SHP77 (cell line): ENCODE measurements around the gene ACTL10.

Source experiments
- DNase-seq, 2 experiments: peaks; one replicate each; lab custom pipeline; 2025; lab: John Stamatoyannopoulos, UW

ACTL10 gene

DNA sequence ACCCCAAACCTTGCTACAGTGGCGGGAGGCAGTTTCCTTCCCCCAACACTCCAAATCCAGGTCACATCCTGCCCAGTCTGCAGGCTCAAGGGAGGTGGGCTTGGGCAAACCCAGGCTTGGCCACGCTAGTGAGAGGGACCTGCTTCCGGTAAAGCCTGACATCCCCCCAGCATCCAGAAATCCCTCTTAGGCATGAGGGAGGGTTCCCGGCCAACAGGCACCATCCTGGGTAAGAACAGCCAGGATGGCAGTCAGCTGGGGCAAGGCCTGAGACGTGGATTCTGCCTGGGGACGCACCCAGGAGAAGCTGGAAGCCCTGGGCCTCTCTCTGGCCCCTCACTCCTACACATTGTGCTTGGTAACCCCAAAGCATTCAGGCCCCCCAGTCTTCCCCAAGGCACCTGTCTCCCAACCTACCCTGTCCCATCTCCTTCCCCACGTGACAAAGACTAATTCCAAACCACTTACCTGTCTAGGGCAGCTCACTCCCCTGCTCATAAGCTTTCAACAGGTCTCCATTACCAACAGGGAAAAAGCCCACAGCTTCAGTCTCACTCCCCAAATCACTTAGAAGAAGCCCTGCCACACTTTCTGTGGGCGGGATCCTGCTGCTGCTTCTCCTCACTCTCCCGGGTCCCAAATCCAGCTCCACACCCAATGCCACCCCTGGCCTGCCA is 2.5 kb upstream of the ACTL10 start:
- DNase-seq, result no peak

DNA sequence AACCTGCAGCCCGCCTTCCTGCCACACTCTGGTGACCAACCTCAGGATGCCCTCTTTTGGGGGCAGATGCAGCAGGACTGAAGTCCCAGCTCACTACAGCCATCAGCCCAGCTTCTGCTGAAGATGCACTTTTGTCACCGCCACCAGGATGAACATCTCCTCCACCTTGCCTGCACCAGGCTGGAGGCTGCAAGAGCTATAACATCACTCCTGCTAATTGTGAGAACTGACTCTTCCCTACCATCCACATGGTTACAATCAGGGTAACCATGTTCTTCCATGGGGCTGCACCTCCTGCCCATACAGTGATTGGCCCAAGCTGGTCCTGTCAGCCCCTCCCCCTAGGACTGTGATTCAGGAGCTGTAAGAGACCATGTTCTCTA is 2.0 kb upstream of the ACTL10 start:
- DNase-seq, result no peak

GRCh38 chr20:33667245-33667675 is 517 bp downstream of the ACTL10 start:
- peak; percentile 29 to 40 for DNase-seq

GRCh38 chr20:33667676-33668465 is 1.1 kb downstream of the ACTL10 start:
- peak; percentile 68 to 72 for DNase-seq

GRCh38 chr20:33668466-33669155 is 1.9 kb downstream of the ACTL10 start:
- no peak for DNase-seq

GRCh38 chr20:33669224-33669623 is 2.5 kb downstream of the ACTL10 start:
- DNase-seq, result no peak

GRCh38 chr20:33669873-33670640 is 3.3 kb downstream of the ACTL10 start:
- no peak for DNase-seq

GRCh38 chr20:33670715-33671499 is 4.2 kb downstream of the ACTL10 start:
- no peak for DNase-seq

GRCh38 chr20:33671573-33672288 is 5.0 kb downstream of the ACTL10 start:
- no peak for DNase-seq

DNA sequence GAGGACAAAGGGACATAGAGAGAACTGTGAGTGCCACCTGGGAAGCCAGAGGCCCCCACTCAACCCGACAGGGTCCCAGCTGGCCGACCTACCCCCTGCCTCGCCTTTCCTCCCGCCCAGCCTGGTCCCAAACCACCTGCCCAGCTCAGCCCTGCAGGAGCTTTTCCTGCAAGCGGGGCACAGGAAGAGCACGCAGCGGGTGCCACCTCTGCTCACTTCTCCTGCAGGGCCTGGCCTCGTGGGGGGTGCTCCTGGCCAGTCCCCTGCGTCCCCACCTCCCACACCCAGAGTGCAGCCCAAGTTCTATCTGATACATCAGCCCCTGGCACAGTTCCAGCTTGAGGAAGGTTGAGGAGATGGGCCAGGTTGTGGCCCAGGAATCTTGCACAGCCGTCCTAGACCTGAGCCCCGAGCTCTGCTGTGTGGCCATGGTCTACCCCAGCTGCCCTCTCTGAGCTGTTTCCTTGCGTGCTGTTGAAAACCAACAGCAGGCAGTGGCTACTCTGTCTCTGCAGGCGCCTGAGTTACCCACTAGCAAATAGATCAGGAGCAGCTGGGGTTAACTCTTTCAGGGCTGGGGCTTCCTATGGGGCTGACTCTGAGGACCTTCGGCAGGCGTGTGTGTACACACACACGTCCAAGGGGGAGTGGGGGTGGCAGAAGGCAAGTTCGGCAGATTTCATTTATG is 5.8 kb downstream of the ACTL10 start:
- peak; percentile 35 to 55 for DNase-seq

DNA sequence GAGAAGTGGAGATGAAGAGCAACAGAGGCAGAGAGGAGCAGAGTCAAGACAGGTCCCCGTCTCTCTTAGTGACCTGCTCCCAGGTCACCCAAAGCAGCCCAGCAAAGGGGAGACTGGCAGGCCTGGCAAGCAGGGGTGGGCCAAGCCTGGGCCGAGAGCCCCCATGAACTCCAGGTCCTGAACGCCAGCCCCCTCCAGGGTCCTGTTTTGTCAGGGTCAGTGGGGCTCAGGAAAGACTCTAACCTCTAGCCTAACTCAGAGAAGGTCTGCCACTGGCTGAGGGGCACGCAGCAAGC is 6.3 kb downstream of the ACTL10 start:
- DNase-seq, result no peak

GRCh38 chr20:33673410-33674293 is 6.9 kb downstream of the ACTL10 start:
- DNase-seq, result no peak

GRCh38 chr20:33674294-33675135 is 7.8 kb downstream of the ACTL10 start, which contains the start of gene NECAB3:
TSS of gene NECAB3 (minus strand) at chr20:33674428. CDS start at chr20:33674352, 76 bp downstream.
- peak; percentile 70 to 77 for DNase-seq

GRCh38 chr20:33675136-33675959 is 8.6 kb downstream of the ACTL10 start:
- no peak for DNase-seq

DNA sequence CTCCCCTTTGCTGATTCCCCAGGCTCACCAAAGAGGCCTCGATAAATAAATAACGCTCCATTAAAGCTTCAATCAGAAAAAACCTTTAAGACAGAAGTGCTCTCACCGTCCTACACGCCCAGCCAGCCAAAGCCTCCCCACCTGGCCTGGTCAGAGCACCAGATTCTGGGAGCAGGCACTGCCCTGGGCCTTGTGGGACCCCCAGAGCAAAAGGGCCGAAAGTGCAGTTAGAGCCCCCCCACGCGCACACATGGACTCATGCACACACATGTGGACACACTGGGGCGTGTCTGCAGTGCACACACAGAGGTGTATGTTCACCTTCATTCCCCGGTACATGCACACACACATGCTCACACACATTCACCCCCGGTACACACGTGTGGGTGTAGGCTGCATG is 9.4 kb downstream of the ACTL10 start:
- no peak for DNase-seq

GRCh38 chr20:33676652-33677645 is 10.2 kb downstream of the ACTL10 start:
- no peak for DNase-seq
